Upper lobe of left lung (tissue), 4 donors: Measurements from ENCODE around the gene RHOT1.

Experiments used
- CTCF ChIP-seq, 6 experiments: fragments of 450-650 bp in 4 of 6; fragments of 200-600 bp in 2 of 6; sonication (generic) in 2 of 6; IDR thresholded peaks; one replicate each; pipeline ENCODE4 v1.5.1; 2016 to 2019; ENCODE audit warnings: antibody characterized with exemption in 6 of 6
- POLR2A ChIP-seq, 4 donors: fragments of 450-650 bp; IDR thresholded peaks; one replicate each; pipeline ENCODE4 v1.5.1; 2016 to 2017; ENCODE audit warnings: antibody characterized with exemption in 4 of 4, mild to moderate bottlenecking in 2 of 4

GRCh38 chr17:32124985-32125847 is 17.1 kb upstream of the RHOT1 start:
- TF ChIP-seq CTCF (IDR thresholded peaks at IDR 0.05) (no peak), POLR2A (IDR thresholded peaks at IDR 0.05) (no peak)
